ENCODE results near the gene GSAP.

The GSAP gene

DNA sequence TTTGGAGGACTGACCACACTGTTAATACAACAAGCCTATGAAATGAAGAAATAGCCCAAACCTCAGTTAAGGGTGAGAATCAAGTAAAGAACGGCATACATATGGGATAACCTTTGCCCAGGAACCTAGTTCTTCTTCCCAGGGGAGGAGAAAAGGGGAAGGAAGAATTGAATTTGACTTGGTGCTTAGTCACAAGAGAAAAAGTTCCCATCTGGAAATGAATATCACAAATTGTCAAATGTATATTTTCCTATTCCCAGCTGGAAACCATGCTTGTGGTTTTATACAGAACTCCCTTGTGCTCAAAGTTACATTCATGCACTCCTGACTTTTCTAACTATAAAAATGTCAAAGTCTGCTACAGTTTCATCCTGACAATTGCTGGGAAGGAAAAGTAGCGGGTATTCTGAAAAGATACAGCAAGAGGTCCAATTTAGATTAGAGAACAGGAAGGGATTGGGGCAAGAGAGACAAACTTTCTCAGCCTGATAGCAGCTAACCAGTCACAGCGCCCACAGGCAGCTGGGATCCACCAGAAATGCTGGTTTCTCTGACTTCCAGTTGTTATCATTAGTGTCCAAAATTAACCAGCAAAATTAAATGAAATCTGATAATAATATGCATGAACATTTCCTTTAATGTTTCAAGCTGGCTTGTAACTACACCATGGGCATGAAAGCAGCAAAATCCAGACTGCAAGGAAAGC is 18.6 kb upstream of the GSAP start:
- no peak for DNase-seq

DNA sequence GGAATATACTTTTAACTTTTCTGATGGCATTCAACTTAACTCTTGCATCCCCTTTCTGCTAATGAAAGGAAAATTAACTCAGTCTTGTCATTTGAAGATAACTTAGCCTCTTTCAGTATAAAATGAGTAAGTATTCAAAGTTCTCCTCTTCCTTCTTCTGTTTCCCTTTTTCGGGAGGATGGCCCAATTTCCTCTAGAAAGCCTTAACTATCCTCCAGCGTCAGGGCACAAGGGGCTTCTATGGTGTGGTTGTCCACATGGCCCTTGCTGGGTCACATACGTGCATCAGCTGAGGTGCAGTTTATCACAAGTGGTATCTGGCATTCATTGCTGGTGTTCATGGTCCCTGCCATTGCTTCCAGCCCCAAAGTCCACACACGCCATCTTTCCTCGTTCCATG is 17.8 kb upstream of the GSAP start:
- DNase-seq = no peak

DNA sequence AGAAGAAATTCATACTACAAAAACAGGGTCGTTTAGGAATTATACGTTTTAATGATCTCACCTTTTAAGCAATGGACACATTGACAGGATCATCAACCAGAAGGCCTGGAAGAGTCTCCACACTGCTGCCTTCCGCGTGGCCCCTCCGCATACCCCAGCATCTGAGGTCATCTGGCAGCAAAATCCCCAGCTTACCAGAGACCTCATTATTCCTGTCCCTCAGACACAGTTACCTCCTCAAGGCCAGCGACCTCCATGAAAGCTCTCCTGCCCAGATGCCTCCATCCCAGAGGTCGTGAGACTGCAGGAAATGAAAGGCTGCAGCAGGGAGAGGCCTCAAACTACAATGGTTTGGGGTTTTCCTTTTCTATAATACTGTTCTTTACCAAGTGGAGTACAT is 14.8 kb upstream of the GSAP start:
- no peak for DNase-seq

DNA sequence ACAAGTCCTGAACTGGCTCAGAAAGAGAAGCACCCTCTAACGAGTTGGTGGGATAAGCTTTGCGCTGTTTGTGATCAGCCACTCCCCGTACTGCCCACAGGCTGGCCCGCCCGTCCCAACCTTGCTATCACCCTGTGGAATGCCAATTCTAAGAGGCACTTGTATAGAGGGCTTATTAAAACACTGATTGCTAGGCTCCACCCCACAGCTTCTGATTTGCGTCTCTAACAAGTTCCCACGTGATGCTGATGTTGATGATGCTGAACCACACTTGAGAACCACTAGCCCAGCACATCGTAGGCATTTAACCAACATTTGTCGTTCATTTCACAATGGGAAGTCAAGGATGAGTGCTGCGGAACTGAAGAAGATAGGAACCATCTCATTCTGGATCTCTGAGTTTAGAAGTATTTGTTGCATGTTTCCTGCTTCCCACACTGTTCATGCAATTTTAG is 12.7 kb upstream of the GSAP start:
- DNase-seq = no peak

DNA sequence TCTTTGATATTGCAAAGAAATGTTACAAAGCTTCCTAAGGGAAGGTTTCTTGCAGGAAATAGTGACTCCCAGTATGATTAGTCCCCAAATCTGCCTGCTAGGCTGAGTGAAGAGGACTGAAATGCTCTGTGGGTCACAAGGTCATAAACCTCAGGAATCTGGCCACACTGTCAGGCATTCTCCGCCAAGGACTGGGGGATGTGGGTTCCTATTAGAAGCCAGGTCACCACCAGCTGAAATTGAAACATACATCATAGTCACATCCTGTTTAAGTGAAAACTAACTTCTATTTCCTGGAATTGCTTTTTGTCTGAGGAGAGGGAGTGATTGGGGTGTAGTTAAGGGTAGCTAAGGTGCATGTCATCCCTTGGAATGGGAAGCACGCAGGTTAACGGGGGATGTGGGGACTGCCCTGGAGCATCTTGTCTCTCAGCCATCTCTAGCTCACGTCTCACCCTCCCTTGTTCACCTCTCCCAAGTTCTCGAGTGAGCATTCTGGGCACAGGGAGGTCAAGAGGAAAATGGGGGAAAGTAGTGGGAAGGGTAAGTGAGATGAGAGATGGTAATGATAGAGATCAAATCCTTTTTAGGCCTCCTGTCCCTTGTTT is 12.0 kb upstream of the GSAP start:
- DNase-seq = no peak

DNA sequence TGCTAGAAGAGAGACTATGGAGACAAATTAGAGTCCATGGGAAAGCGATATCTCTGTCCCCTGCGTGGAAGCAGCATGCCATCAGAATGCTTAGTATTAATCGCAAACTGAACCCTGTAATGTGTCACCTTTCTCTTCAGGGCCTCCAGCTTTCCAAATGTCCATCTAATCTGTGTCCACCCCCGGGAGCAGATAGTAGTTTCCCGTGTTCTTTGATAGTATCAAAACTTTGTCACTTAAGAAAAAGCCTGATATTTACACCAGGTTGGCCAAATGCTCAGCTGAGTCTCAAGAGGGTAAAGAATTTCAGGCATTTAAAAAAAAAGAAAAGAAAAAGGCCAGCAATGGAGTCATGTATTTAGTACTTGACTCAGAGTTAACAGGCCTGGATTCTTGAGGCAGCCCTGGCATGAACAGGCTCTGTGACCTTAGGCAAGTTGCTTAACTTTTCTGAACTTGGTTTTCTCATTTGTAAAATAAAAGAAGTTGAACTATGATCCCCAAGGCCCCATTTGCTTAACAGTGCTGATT is 10.4 kb upstream of the GSAP start:
- no peak for DNase-seq

DNA sequence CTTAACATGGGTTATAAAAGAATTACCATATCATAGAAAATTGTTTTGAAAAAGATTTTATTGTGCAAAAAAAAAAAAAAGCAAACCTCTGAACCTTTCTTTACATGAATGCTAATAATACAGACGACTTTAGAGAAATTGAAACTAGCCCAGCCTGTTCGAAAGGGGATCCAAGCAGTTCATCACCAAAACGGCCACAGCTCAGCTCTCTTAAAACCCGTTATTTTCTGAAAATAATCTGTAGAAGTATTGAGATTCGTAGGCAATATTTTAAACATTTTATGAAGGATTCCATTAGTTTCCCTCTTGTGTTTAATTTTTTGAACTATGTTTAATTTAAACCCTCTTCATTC is 9.9 kb upstream of the GSAP start:
- DNase-seq = no peak

DNA sequence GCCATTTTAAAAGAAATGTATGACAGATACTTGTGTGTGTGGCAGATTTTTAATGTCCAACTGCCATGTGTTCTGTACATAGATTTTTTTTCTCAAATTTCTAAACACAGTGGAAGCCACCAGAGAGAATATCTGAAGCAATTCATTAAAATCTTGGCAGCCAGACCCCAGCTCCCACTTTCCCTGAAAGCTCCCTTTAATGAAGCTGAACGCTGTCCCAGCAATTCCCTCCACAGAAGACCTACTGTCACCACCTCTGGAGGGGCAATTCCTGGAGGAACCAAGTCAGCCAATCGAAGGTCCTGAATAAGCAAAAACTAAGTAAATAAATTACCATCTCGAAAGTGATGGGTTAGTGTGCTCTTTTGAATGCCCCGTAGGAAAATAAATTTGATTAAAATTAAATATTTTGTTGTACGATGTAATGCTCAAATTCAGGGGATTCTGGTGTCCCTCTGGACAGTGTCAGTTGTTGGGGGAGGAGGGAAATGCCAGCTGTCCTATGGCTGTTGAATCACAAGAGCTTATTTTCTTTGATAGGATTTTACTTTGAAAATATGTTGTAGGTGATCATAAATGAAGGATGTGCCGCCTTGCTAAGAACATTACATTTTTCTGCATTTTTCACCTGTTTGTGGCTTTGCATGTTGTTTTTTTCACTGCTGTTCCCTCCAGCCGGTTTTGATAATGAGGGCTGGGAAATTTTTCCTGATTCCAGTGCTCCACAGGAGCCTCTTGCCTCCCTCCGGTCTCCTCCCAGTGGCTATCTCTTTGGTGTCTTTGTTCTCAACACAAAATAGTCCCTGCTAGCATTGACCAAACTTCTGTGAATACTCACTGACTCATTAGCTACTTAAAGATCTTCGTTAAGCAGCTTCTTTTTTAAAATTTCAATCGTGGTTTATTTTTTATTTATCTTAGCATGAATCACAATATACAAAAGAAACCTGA is 9.2 kb upstream of the GSAP start:
- peak; percentile 40 for DNase-seq

DNA sequence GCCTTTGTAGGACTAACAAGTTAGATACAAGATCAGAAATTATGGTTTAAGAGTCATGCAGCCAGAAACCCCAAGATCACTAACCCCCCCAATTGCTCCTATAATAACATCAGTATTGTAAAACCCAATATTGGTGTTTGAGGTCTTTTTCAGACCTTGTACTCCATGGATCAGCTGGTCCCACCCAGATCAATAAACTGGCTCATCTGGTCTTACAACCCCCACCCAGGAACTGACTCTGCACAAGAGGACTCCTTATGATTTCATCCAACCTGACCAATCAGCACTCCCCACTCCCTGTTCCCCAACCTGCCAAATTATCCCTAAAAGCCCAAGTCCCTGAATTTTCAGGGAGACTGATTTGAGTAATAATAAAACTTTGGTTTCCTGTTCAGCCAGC is 6.4 kb upstream of the GSAP start:
- DNase-seq = no peak

DNA sequence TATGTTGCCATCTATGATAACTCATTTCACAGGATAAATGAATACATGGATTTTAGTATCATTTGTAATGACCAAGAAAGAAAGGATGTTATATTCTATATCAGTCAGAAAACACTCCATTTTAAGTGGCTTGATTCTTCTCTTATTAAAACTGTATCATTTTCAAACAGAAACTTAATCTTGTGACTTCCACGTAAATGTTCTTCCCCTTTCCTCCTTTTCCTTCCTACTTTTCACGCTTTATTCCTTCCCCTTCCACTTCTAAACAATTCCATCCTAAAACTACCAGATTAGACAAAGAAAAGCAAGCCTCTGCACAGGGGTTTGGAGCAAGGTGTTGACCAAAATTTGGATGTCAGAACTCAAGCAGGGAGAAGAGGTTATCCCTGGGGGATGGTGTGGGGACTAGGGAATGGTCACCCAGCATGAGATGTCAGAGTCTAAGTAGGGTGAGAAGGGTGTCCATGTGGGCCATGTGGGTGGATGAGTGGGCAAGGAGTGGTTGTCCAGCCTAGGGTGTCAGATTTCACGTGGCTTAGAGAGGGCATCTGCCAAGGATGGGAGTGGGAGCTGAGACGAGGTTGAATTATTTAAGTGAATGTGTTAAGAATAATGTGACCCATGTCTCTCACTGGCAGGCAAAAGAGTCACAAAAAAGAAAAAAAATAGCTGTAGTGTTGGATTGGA is 5.0 kb upstream of the GSAP start:
- no peak for DNase-seq

DNA sequence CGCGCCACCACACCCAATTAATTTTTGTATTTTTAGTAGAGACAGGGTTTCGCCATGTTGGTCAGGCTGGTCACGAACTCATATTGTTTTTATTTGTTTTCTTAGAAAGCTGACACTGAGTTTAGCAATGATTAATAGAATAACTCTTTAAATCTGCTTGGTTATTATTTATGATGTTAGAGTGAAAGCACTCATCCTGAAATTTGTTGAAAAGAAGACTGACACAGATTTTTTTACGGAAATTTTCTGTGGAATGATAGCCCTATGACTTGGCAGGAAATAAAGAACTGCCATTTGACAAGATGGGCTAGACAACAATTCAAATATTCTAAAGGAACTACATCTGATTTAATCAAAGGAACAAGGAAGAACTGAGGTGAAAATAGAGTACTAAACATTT is 4.3 kb upstream of the GSAP start:
- DNase-seq = no peak

DNA sequence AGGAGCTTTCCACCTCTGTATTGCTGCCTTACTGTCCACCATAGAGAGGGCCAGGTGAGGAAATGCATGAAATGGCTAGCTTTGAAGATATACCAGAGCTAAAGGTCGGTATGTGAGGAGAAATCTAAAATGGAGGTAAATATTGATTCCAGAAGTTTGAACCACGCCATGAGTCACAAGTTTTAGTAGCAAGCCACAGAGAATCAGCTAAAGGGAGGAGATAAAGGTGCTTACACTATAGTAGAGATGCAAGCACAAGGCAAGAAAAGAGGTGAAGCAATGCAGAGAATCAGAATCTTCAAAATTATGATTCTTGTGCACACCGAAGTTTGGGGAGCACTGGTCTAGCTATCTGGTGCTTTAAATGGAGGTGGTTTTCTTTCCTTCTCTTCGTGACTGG is 3.0 kb upstream of the GSAP start:
- no peak for DNase-seq

DNA sequence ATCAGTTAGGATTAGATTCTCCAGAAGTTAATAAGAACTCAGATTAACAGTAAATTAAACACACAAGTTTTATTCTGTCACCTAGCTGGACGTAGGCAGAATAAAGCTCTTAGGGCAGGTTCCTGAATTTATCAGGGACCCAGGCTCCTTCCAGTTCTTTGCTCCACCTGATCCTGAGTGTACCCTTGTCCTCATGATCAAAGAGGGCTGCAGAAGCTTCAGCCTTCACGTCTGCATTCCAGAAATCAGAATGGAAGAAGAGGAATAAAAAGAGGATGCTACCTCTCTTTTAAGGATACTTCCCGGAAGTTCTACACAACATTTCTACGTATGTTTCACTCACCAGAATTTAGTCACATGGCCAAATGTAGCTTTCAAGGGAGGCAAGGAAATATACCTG is 1.7 kb upstream of the GSAP start:
- DNase-seq = no peak

DNA sequence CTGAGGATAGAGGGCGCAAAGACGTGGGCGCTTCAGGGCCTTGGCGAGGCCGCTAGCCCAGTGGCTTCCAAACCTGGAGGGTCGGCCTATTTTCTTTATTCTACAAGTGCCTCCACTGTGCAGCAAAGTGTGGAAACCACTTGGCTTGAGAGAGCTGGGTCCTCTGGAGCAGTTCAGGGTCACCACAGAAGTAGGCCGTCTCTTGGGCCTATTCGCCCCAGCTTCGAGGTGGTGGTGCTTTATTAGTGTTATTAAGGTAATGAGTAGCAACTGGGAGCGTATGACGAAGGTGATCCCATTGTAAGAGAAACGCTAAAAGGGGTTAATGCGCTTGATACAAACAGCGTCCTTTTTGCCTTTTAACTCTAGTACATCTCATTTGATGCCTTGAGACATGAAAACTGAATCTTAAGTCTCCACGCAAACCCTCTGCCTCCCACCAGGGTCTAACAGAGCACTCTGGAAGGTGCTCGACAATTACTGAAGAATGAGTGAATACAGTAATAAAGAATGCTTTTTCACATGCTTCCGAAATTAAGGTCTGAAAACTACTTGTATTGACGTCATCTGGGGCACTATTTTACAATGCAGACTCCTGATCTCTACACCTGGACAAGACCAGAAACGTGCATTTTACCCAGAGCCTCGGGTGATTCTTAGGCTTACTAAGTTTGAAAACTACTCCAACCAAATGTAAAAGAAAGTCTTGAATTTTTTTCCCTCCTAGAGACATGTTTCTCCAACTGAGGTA is 647 bp upstream of the GSAP start:
- DNase-seq = peak; percentile 40

DNA sequence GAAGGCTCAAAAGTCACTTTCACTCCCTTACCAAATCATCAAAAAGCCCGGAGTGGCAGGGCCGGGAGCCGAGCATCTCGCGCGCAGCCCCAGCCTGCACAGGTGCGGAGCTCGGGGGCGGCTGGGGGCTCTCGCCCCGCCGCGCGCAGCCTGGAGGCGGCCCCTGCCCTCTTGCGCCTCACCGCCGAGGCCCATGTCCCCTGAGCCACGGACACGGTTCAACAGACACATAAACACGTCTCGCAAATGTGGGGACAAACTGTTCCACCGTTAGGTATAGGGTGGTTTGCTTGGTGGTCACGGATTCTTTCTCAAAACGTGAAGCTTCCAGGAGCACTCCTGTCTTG is 700 bp downstream of the GSAP start:
- DNase-seq = no peak

DNA sequence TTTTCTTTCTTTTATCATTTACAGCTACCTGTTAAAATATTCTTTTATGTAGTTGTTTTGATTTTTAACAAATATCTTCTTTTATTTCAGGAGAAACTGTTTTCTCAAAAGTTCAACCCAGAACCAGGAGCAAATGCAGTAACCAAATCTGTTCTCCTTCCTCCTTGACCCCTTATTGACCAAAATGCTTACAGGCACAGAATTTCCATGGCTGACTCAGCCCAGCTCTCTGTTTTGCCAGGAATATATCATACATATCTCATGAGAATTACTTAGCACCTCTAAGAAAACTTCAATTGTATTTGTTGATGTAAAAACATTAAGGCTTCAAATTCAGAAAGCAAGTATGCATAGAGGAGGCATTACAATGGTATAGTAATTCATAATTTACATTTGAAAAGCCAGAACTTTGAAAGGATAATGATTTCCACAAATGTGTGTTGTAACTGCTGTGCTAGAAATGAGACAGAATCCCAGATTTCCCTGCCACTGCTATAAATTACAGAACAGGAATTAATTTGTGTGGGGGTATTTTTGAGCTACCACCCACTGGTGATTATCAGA is 2.2 kb downstream of the GSAP start:
- DNase-seq = no peak

DNA sequence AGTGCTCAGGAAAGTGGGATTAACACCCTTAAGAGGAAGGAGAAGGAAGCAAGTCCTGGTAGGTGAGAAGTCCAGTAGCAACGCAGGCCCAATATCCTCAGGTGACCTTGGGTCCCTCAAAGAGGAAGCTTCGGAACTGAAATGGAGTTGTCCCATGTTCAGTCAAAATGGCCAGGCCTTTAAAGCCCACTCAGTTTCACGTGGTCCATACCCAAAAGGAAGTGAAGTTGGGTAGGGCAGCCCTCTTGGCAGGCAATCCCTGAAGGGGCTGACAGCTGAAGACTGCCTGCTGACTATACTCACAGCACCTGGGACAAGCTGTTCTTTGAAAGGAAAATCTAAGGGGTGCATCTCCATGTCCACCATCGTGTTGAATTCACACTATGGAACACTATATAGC is 3.0 kb downstream of the GSAP start:
- DNase-seq = no peak

DNA sequence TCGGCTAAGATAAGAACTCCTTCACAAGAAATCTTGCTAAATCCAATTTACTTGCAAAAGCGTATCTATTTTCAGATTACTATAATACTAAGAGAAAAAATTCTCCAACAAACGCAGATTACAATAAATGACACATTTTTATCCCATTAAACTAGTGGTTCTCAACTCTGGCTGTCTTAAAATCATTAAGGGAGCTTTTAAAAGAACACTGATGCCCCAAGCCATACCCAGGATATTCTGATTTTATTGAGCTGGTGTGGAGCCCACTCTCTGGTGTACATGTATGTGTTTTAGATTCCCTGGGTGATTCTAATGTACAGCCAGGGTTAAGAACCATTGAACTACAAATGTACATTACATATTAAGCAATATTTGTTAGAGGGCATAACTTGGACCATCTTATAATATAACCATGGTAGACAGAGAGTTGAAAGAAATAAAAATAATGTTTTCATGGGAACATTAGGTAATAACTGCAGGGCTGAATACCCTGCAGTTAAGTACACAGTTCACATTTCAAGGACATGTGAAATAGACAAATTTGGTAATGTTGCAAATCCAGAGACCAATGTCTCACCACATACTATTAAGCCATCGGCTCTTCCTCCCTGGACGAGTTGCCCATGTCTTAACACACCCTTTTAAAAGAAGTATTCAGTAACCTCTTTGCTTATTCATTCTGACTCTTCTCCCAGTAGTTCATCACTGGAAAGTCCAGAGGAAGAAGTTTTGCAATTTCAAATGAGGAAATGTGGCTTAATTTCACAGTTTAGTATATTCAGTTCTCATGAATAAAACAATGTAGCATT is 6.2 kb downstream of the GSAP start:
- no peak for DNase-seq

DNA sequence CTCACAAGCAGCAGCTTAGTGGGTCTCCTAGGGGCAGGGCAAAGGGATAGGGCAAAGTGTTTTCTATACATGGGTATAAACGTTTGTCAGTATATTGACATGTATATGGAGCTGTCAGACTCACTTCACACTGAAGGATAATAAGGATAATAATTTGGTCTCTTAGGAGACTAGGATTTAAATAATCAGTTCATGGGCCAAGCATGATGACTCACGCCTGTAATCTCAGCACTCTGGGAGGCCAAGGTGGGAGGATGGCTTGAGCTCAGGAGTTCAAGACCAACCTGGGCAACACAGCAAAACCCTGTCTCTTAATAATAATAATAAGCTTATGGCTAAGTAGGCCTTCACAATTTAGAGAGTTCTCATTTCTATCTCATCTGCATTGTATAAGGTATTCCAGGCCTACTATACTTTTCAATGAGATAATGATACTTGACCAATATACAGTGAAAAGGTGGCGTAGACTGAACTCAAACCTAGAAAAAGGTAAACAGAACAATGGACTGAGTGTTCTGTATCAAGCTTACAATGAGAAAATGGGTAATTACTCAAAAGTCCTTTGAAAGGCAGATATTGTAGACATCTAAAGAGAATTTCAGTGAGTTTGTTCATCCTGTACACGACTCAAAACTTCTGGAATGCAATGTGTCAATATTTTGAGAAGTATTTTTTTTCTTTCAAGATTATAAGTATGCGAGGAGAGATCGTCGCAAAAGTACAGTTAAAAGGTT is 7.0 kb downstream of the GSAP start:
- no peak for DNase-seq

DNA sequence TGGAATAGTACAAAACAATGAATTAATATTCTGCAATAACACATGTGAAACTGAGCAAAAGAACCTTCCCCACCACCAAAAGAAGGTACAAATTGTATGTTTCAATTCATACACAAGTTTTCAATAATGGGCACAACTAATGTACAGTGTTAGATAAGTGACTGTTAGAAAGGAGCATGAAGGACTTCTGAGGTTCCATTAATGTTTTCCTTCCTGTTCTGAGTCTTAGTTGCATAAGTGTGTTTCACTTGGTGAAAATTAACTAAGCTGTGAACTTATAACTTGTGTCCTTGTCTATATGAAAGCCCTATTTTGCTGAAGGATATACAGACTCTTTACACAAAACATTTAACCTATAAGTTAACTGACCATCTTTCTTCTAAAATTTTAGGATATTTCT is 8.2 kb downstream of the GSAP start:
- DNase-seq = no peak

DNA sequence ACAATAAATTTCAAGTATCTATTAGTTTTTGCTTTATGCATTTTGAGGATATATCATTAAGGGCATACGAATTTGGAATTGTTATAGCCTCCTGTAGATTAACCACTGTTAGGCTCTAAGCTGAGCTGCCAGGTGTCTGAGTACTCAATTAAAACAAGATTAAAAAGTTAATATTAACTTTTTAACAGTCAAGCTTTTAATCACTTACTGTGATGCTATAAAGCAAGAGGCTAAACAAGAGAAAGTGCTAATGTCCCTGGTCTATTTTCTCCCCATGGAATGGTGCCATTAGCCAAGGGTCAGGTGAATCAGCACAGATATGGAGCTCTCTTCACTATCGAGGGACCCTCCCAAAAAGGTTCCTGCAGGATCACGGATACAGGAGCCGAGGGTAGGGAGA is 9.7 kb downstream of the GSAP start:
- no peak for DNase-seq
